ENCODE measurements around the gene LST1. TPM values are rescaled to one million over a fixed set of nuclear protein-coding genes. Genes with fewer than 3 reads are reported as not detected.
"Not testable (repeated sequence)": the region's sequence is repeated elsewhere in the genome, so short reads cannot be mapped to it uniquely, and the experiment has no call there.

LST1 gene
- 1 to 10 TPM; 3.8 to 7.0 (median 4.7) TPM for polyA plus RNA-seq (ENCODE audit: insufficient read length in 4 of 4)

- no peak for DNase-seq (ENCODE audit: low read depth in 4 of 4, low spot score in 3 of 4)
Measured at GRCh38 chr6:31586008-31586407, at the start of gene LST1. LST1 (plus strand) TSS chr6:31586277; CDS start chr6:31587300, 1,023 bp downstream.

DNA sequence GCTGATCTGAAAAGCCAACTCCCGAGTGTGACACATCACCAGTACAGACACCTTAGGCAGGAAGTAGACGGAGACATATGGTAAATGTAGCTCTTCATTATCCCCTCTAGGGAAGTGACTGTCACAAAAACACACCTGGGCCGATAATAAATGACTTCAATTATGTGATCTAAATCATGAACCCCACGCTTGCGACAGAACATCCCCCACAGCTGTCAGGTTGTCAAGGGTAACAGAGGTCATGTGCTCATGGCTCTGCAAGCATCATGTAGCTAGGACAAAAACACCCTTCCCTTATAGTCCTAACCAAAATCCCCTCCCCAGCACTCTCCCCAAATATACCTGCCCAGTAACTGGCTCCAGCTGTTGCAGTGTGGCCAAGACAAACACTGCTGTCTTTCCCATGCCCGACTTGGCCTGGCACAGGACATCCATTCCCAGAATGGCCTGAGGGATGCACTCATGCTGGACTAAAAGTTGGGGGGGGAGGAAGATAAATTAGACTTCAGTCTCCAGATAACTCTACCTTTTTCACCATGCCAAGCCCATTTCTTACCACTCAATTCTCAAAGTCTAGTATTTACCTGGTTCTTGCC, 47.2 kb upstream of the LST1 start:
- DNase-seq (ENCODE audit: low read depth in 4 of 4, low spot score in 3 of 4): no peak

GRCh38 chr6:31540640-31541039, 45.4 kb upstream of the LST1 start:
- no peak for DNase-seq (ENCODE audit: low read depth in 4 of 4, low spot score in 3 of 4)

- peak in 2 of 4 donors; percentile 29 to 41 for DNase-seq (ENCODE audit: low read depth in 4 of 4, low spot score in 3 of 4)
Measured at GRCh38 chr6:31541059-31541657, 44.9 kb upstream of the LST1 start.

GRCh38 chr6:31541658-31542521, 44.2 kb upstream of the LST1 start, which contains the start of gene DDX39B:
DDX39B (minus strand) TSS chr6:31542003; CDS start chr6:31540532, 1,471 bp downstream.
- peak; percentile 95 to 97 (median 96) for DNase-seq (ENCODE audit: low read depth in 4 of 4, low spot score in 3 of 4)

- no peak for DNase-seq (ENCODE audit: low read depth in 4 of 4, low spot score in 3 of 4)
Measured at GRCh38 chr6:31543639-31544038, 42.4 kb upstream of the LST1 start.

- no peak for DNase-seq (ENCODE audit: low read depth in 4 of 4, low spot score in 3 of 4)
Measured at GRCh38 chr6:31544676-31545075, 41.4 kb upstream of the LST1 start.

DNA sequence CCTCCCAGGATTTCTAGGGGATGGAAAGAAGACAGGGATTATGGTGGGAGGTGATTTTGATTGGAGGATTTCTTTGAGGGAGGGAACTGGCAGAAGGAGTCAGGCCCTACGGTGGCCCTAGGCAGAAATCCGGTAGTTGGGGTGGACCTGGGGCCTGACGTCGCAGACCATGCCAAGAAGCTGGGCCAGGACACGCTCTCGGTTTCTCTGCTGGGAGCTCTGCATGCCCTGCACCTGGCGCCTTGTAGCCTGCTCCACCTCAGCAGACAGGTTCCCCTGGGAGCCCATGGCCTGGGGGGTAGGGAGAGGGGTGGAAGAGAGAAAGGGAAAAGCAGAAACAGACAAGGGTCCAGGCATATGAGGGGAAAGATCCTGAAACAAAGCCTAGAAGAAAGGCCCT, 40.8 kb upstream of the LST1 start:
- no peak for DNase-seq (ENCODE audit: low read depth in 4 of 4, low spot score in 3 of 4)

- peak; percentile 75 to 84 (median 79) for DNase-seq (ENCODE audit: low read depth in 4 of 4, low spot score in 3 of 4)
Measured at GRCh38 chr6:31546339-31546957, 39.6 kb upstream of the LST1 start, which contains the start of gene ATP6V1G2. ATP6V1G2 (minus strand) TSS chr6:31546608; CDS start chr6:31546559, 49 bp downstream.

DNA sequence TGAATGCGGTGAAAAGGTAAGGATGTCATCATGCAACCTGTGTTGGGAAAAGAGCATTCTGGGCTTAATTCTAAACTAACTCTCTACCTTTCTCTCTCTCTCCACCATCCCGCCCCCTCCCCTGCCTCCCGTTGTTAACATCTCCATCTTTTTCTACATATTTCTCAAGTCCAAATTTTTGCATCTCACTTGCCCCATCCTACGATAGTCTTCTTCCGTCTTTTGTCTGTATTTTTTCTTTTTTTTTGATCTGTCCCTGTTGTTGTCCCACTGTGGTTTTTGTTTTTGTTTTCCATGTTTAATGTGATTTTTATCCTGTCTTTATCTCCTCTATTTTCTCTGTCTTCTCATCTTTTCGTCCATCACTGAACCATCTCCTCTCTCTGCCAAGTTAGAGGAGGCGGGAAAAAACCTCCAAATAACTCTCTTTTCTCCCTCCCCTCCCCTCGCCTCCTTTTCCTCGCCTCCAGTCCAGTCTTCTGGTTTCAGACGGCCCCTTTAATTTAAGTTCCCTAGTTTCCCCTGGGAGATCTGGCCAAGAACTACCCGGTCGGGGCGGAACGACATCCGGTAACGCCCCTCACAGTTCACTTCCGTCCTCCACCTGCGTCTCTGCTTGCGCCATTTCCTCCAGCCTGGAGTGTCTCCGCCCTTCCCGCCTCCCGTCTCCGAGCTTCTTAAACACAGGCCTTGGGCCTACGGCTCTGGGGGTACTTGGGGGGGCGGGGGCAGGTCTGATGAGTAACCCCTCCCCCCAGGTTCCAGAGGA, 38.9 kb upstream of the LST1 start, which contains the start of gene NFKBIL1:
Gene NFKBIL1, plus strand, starts transcription at position 651 of the 769 bp plus-strand sequence. Its CDS starts 87 bp downstream, at position 738.
- peak; percentile 92 to 95 (median 94) for DNase-seq (ENCODE audit: low read depth in 4 of 4, low spot score in 3 of 4)

- no peak for DNase-seq (ENCODE audit: low read depth in 4 of 4, low spot score in 3 of 4)
Measured at GRCh38 chr6:31547727-31548543, 38.1 kb upstream of the LST1 start.

DNA sequence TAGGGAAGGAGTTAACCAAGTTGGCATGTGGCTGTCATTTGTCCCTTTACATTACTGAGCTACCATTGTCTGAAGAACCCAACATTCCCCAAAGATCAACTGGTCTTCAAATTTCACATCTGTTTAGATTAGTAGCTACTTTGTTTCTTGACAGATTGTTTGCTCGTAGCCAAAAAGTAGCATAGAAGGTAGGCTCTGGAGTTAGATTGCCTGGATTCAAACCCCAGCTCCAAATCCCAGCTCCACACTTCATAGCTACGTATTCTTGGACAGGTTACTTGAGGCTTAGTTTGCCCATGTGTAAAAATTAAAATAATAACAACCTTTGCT, 37.6 kb upstream of the LST1 start:
- DNase-seq (ENCODE audit: low read depth in 4 of 4, low spot score in 3 of 4): no peak

DNA sequence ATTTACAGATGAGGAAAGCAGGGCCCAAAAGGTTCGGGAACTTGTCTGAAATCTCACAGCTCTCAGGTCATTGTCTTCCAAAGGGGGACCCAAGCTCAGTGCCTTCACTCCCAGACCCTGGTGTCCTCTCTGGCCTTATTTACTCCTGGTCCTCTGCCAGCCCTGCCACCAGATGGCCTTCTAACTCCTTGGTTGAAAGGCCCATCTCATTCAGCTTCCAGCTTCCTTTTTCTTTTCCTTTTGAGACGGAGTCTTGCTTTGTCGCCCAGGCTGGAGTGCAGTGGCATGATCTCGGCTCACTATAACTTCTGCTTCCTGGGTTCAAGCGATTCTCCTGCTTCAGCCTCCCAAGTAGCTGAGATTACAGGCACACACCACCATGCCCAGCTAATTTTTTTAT, 34.7 kb upstream of the LST1 start:
- DNase-seq (ENCODE audit: low read depth in 4 of 4, low spot score in 3 of 4): not testable (repeated sequence)

- DNase-seq (ENCODE audit: low read depth in 4 of 4, low spot score in 3 of 4): no peak
Measured at GRCh38 chr6:31556307-31556706, 29.8 kb upstream of the LST1 start.

DNA sequence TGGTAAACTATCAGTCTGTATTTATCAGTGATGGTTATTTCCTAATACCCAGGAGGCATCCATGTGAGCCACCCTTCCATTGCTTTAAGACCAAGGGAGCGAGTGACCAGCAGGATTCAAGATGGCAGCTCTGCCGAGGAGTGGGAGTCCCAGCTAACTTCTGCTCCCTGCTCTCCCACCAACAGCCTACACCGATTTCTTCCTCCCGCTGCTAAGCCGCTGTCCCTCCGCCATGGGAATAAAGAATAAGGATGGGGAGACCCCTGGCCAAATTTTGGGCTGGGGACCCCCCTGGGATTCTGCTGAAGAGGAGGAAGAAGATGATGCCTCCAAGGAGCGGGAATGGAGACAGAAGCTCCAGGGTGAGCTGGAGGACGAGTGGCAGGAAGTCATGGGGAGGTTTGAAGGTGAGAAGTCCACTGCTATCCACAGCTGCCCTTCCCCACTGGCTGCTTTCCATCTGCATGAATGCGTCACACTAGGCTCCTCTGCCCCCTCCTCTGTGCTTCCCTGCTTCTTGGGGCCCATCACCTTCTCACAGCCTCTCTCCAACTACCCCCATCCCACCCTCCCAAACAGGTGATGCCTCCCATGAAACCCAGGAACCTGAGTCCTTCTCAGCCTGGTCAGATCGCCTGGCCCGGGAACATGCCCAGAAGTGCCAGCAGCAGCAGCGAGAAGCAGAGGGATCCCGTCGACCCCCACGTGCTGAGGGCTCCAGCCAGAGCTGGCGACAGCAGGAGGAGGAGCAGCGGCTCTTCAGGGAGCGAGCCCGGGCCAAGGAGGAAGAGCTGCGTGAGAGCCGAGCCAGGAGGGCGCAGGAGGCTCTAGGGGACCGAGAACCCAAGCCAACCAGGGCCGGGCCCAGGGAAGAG, 28.4 kb upstream of the LST1 start:
- DNase-seq (ENCODE audit: low read depth in 4 of 4, low spot score in 3 of 4): no peak

DNA sequence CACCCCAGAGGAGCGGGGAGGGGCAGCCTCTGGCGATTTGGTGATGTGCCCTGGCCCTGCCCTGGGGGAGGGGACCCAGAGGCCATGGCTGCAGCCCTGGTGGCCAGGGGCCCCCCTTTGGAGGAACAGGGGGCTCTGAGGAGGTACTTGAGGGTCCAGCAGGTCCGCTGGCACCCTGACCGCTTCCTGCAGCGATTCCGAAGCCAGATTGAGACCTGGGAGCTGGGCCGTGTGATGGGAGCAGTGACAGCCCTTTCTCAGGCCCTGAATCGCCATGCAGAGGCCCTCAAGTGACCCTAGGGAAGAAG, 27.8 kb upstream of the LST1 start:
- no peak for DNase-seq (ENCODE audit: low read depth in 4 of 4, low spot score in 3 of 4)

GRCh38 chr6:31558631-31559500, 27.2 kb upstream of the LST1 start:
- DNase-seq (ENCODE audit: low read depth in 4 of 4, low spot score in 3 of 4): no peak

GRCh38 chr6:31559606-31559957, 26.5 kb upstream of the LST1 start:
- DNase-seq (ENCODE audit: low read depth in 4 of 4, low spot score in 3 of 4): no peak
